Measurements from ENCODE around the gene CACNG4.

The CACNG4 gene

DNA sequence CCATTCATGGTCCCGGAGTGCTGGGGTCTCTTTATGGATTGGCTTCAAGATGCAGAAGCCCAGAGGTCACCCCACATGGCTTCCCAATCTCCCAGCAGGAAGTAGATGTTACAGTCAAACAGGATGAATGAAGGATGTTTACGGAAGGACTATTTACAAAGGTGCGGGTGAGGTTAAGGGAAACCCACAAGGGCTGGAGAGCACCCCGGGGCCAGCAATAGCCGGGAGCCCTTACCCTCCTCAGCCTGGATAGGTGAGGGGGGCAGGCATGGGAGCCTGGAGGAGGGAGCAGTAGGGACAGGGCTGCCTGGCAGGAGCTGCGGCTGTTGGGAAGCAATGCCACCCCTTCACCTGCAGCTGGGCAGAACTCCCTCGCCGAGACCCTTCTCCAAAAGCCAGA lies 55.3 kb downstream of the CACNG4 start:
- Histone ChIP-seq H3K27ac (no peak overlapping the region), H3K4me3 (no peak overlapping the region)
- TF ChIP-seq, protein P1, sequence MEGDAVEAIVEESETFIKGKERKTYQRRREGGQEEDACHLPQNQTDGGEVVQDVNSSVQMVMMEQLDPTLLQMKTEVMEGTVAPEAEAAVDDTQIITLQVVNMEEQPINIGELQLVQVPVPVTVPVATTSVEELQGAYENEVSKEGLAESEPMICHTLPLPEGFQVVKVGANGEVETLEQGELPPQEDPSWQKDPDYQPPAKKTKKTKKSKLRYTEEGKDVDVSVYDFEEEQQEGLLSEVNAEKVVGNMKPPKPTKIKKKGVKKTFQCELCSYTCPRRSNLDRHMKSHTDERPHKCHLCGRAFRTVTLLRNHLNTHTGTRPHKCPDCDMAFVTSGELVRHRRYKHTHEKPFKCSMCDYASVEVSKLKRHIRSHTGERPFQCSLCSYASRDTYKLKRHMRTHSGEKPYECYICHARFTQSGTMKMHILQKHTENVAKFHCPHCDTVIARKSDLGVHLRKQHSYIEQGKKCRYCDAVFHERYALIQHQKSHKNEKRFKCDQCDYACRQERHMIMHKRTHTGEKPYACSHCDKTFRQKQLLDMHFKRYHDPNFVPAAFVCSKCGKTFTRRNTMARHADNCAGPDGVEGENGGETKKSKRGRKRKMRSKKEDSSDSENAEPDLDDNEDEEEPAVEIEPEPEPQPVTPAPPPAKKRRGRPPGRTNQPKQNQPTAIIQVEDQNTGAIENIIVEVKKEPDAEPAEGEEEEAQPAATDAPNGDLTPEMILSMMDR (IDR thresholded peaks at IDR 0.05) = no peak
- no peak for DNase-seq (ENCODE audit: low spot score)

DNA sequence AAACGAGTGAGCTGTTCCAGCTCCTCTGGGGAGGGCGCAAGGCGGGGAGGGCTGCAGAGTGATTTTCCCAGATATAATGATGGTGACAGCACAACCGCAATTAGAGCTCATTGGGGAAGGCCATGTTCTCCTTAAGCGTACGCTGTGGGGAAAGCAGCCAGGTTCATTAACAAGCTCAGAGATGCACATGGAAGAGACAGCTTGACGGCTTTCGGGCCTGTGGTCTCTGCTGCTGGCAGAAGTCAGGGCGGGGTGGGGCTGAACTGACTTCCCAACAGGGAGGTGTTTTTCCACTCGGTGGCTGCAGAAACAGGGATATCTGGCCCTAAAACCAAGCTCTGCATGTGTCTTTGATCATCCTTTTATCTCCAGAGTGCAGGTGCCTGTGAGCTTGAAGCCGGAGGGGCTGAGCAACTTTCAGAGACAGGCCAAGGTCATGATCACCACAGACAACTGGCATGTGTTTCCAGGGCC lies 55.8 kb downstream of the CACNG4 start:
- H3K4me3 ChIP-seq = no peak overlapping the region
- TF ChIP-seq, protein P1 (IDR thresholded peaks at IDR 0.05) = no peak
- DNase-seq (ENCODE audit: low spot score) = no peak
- no peak overlapping the region for H3K27ac ChIP-seq

DNA sequence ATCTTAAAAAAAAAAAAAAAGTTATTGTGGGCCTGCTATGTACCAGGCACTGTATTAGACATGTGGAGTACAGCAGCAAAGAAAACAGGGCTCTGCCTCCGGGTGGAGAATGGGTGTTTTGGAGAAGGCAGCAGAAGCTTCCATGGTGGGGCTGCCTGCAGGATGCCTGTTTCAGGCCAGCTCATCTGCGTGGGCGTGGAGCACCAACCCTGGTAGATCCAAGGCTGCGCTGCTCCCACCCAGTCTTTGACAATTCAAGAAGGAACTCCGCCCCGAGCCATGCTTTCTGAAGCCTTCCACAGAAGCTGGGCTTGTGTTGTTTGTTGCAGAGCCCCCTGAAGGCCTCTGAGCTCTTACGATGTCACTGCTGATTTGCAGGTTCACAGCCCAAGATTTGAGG lies 56.7 kb downstream of the CACNG4 start:
- TF ChIP-seq, protein P1 (IDR thresholded peaks at IDR 0.05) = no peak
- Histone ChIP-seq H3K4me3 (no peak overlapping the region), H3K27ac (no peak overlapping the region)
- no peak for DNase-seq (ENCODE audit: low spot score)

DNA sequence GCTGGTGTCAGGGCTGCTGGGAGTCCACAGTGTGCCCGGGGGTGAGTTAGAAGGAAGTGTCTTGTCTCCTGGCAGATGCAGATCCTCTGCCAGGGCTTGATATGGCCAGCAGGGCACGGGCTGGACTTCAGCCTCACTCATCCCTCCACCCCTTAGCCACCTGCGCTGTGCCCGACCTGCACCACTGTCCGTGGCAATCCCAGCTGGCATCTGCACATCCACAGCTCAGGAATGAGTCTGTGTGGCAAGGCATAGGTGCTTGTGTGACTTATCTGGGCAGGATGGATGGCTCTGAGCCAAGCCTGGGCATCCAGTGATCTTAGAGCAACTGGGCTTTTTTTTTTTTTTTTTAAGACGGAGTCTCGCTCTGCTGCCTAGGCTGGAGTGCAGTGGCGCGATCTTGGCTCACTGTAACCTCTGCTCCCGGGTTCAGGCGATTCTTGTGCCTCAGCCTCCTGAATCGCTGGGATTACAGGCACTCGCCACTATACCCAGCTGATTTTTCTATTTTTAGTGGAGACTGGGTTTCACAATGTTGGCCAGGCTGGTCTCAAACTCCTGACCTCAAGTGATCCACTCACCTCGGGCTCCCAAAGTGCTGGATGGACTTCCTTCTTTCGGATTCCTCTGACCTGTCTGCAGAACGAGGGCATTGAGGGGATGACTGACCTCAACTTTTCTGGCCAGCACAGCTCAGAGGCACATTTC lies 57.4 kb downstream of the CACNG4 start:
- TF ChIP-seq, protein P1 (IDR thresholded peaks at IDR 0.05) = no peak
- Histone ChIP-seq H3K4me3 (no peak overlapping the region), H3K27ac (no peak overlapping the region)
- DNase-seq (ENCODE audit: low spot score) = no peak

DNA sequence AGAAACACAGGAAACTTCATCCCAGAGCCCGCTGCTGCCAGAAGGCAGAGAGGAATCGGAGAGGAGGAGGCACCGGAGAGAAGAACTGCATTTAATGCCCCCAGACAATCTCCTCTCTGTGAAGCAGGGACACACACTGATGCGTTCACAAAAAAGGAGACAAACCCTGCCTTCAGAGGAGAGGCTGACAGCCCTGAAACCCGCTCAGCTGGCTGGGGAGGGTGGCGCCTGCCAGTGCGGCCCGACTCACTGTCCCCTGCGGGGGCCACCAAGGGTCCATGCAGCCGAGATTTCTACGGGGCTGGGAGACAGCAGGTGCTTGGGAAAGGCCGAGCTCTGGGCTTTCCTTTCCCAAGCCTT lies 57.9 kb downstream of the CACNG4 start:
- no peak for DNase-seq (ENCODE audit: low spot score)

DNA sequence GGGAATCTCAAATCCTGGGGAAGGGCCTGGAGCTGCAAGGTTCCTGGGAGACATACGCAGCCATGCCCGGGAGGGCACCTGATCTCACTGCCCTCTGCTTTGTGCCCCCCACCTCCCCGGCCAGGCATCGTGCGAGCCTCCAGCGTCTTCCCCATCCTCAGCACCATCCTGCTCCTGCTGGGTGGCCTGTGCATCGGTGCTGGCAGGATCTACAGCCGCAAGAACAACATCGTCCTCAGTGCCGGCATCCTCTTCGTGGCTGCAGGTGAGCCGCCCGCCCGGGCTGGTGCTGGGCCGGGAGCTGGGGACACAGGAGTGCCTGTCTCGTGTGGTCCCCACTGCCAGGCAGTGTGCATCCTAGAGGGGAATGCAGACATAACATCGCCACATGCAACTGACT lies 60.2 kb downstream of the CACNG4 start:
- TF ChIP-seq, protein P1 (IDR thresholded peaks at IDR 0.05) = no peak
- Histone ChIP-seq H3K4me3 (no peak overlapping the region), H3K27ac (no peak overlapping the region)
- DNase-seq (ENCODE audit: low spot score) = no peak

More for the DNA sequence above, 57.9 kb downstream of the CACNG4 start:
- no peak overlapping the region for H3K27ac ChIP-seq
- H3K4me3 ChIP-seq = no peak overlapping the region
- TF ChIP-seq, protein P1 (IDR thresholded peaks at IDR 0.05) = no peak

DNA sequence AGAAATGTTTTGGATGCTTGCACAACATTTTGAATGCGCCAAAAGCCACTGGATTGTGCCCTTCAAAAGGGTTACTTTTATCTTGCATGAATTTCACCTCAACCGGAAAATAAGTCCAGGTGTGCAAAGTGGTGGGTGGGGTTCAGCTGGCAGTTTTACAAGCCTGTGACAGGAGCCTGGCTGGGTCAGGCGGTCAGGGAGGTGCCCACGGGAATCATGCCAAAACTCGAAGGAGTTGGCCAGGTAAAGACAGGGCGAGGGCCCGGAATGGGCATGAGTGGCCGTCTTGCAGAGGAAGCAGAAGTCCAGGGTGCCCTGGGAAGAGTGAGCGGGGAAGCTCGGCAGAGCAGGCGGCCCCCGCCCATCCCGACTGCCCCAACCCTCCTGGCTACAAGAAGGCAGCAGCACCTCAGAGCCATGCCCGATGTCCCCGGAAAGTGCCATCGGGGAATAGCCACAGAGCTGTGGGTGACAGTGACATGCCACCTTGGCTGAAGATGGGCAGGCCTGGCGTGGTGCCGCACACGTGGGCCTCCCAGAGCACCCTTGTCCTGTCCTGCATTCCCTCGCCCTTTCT lies 60.8 kb downstream of the CACNG4 start:
- TF ChIP-seq, protein P1 (IDR thresholded peaks at IDR 0.05) = no peak
- DNase-seq (ENCODE audit: low spot score) = no peak
- Histone ChIP-seq H3K27ac (no peak overlapping the region), H3K4me3 (no peak overlapping the region)

Data from coronary artery (tissue), 2 donors.